NCI-H2227 treated with DMSO at 0.1 percent for 48 hours (cell line): Measurements from ENCODE around the gene TMEM121B.
A peak's percentile ranks its signal among the peaks of the same experiment; 100 is the strongest.

Source experiments
- DNase-seq: peaks from one replicate; lab custom pipeline; 2025; lab: John Stamatoyannopoulos, UW

TMEM121B gene

DNA sequence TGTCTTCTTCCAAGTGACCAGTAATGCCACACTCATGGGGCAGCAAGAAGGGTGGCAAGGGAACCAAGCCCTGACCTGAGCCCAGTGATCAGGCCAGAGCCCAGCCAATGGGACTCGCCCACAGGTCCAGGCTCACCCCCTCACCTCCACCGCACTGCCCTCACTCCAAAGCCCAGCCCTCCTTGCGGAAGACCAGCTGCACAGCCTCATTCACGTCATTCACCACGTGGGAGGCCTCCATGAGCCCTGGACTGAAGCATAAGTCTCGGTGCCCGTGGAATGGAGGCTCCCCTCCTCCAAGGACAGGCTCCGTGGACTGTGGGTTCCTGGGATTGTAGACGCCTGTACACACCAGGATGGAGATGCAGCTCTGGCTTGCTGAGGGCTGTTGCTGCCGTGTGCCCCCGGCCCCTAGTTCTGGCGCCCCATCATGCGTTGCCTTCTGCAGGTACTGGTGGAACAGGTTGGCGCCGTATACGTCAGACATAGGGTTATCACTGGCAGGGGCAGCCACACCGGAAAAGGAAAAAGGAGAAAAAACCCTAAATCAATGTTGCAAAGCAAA, 16.8 kb upstream of the TMEM121B start:
- DNase-seq, result no peak

GRCh38 chr22:17137170-17137569, 16.0 kb upstream of the TMEM121B start:
- DNase-seq, result no peak

DNA sequence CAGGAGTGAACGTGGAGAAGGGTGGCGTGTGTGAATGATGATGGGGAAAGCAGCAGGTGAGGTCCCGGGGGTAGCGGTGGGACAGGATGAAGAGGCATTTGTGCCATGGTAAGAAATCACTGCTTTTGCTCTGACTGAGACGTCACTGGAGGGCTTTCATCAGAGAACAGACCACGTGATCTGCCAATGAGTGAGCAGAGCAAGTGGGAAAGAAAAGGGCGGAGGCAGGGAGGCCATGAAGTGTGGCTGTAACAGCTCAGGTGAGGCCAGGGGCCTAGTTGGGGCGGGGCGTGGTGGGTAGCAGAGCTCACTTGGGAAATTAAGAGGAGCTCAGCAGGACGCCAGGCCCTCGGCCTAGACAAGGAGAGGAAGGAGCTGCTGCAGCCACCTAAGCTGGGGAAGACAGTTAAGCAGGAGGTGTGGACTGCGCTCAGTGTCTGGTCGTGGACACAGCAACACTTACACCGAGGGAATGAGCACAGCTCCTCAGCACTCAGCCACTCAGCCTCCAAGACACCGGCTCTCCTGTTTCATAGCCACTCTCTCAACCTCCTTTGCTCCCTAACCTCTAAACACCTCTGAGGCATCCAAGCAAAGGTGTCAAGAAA, 14.1 kb upstream of the TMEM121B start:
- DNase-seq, result no peak

DNA sequence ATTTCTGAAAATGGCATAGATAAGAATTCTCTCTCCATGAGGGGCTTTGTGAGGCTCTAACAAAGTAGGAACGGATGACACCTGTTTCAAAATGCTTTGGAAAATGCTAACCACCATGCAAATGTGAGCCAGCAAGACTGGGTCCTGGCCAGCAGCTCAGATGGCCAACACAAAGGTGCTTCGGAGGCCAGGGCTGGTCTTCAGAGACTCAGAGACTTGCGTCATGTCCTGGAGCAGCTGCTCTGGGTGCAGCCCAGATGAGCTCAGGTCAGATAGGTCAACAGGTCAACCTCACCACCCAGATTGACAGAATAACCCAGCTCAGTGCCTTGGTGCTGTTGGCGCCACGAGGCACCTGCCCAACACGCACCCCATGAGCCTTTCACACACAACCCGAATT, 12.0 kb upstream of the TMEM121B start:
- DNase-seq, result no peak

- no peak for DNase-seq
Measured at GRCh38 chr22:17132112-17132511, 11.0 kb upstream of the TMEM121B start.

- peak; percentile 27 for DNase-seq
Measured at GRCh38 chr22:17131686-17132085, 10.5 kb upstream of the TMEM121B start.

DNA sequence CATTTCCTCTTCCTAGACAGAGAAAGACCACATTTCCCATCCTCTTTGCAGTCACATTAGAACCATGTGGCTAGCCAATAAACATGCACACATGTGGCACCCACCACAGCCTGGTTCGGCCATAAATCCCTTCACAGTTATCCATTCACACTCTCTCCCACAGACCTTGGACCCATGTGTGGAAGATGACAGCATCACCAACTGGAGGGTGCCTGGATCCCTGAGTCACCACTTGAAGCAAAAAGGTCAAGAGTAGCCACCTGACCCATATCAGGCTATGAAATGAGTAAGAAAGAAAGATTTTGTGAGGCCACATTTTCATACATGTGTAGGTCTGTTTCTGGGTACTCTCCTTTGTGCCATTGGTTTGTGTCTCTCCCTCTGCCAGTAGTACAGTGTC, 9.0 kb upstream of the TMEM121B start:
- no peak for DNase-seq

DNA sequence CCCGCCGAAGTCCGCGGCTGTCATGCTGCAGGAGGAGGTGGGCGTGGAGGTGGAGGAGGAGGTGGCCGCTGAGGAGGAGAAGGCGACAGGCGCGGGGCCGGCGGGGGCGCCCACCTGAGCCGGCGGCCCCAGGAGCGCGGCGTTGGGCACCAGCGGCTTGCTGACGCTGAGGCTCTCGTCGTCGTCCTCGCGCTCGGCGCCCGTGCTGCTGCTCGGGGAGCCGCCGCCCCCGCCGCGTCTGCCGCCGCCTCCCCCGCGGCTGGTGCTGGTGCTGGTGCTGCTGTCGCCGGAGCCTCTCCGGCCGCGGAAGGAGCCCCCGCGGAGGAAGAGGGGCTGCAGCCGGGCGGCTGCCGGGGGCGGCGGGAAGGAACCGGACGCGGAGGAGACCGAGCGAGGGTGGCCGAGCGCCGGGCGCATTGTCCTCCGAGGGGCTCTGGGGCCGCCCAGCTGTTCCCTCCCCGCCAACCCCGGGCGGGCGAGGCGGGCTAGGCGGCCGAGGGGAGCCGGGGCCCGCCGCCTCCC, 388 bp downstream of the TMEM121B start:
- DNase-seq, result no peak

- no peak for DNase-seq
Measured at GRCh38 chr22:17120281-17120680, 879 bp downstream of the TMEM121B start.

- DNase-seq, result no peak
Measured at GRCh38 chr22:17119481-17120202, 1.5 kb downstream of the TMEM121B start.

GRCh38 chr22:17118342-17118741, 2.8 kb downstream of the TMEM121B start:
- no peak for DNase-seq

- no peak for DNase-seq
Measured at GRCh38 chr22:17117890-17118289, 3.3 kb downstream of the TMEM121B start.

DNA sequence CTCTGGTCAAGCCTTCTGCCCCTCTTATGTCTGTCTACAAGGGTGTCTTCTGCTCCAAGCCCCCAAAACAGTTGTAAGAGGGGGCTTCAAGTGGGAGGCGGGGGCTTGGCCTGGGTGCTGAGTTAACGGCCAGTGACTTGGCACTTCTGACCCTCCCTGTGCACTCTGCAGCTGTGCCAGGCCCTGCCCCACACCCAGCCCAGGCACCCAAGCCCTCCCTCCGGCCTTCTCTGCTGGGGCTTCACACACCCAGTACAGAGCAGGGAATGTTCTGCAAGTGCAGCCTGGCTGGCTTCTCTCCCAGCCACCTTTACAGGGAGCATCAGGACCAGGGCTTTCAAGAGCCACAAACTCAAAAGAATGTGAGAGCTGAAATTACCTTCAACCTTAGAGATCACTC, 3.8 kb downstream of the TMEM121B start:
- DNase-seq, result no peak

DNA sequence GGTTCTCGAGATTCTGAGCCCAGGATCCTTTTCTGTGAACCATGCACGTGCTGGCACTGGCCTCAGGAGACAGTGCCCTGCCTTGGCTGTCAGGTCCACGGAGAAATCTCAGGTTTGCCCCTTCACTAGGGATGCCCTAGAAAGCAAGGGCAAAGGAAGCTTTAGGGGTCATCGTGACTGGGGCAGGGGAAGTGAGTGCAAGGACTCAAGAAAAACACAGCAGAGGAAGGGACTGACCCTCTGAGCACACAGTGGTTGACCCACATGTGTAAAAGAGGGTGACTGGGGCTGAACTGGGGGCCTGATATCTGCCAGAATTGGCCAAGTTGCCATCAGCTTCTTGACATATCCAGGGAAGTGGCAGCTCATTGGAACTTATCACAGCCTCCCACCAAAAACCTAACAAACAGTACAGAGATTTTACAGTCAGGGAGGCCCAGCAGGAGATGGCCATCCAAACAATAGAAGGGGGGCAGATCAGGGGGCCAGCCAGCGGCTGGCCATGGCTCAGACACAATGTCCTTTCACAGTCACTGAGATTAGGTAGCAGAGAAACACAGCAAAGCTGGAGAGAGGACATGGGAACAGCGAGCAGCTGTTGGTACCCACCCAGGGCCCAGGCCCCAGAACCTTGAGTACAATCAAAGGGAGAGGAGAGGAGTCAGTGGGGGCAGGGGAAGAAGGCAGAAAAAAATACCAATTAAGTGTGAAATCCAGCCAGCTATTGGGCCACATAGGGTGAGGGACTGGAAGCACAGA, 4.4 kb downstream of the TMEM121B start:
- no peak for DNase-seq

GRCh38 chr22:17115945-17116565, 5.1 kb downstream of the TMEM121B start:
- DNase-seq, result no peak

DNA sequence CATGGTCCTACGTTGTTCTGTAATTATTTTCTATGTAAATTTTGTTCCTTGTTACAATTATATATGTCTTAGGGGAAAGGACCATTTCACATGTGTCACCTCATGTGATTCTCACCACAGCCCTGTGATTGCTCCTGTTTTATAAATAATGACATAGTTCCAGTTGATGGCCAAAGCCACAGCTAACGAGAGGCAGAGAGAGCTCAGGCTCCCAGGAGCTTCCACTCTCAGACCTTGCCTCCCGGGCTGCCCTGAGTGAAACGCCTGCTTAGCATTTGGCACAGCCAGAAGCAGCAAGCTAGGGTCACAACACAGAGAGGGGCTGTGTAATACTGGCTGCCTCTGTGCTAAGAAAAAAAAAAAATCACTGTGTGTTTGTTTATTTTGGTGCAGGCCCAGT, 5.9 kb downstream of the TMEM121B start:
- DNase-seq, result no peak

DNA sequence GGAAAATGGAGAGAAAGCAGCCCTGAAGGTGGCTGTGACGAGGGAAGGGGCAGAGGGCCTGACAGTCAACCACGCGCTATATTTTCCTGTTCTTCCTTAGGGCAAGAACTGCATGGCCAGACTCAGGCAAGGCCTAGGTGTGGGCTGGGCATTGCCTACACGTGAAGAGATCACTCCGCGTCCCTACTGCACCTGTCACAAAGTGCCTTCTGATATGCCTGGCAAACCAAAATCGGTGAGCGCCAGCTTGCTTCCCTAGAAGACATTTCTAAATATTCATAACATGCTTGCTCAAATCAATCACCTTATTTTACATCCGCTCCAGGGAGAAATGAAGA, 6.3 kb downstream of the TMEM121B start:
- DNase-seq, result no peak

DNA sequence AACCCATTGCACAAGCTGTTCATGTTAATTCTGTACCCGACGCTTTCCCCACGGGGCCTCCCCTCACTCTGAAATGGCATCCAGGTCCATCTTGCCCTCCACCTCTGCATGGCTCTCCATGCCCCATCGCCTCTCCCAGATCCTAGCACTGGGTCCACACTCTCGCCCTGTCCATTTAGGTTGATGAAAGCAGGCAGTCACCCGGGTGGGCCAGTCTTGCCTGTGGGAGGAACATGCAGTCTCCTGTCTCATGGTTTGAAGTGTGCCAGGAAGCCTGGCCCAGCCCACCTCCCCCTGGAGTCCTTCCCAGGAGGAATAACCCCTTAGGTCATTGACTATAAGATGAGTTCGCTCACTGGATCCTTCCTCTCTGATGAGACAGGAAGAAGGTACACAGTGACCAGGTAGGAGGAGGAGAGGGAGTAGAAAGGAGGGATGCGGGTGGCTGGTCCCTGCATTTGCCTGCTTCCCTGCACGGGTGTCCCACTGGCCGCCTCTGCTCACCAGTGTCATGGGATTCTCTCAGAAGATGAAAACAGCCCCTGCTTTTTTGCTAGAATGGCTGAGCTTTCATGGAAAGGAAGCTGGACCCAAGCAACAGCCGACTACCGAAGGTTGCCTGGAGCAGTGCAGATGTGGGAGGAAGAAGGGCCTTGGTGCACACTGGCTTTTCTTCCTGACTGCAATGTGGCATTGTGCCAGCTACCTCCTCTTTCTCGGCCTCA, 6.8 kb downstream of the TMEM121B start:
- no peak for DNase-seq

- DNase-seq, result no peak
Measured at GRCh38 chr22:17113600-17113999, 7.6 kb downstream of the TMEM121B start.

GRCh38 chr22:17112491-17113042, 8.6 kb downstream of the TMEM121B start:
- DNase-seq, result peak; percentile 37
